HL-60 (cell line): ENCODE data around the gene POLR3A.

ENCODE experiments used
- CTCF ChIP-seq: IDR thresholded peaks from one replicate; pipeline ENCODE4 v1.5.1; 2011; ENCODE audit warnings: low read length, control low read depth, inconsistent platforms; ENCODE audit not compliant: insufficient read depth
- POLR2AphosphoS5 ChIP-seq: IDR thresholded peaks from 2 replicates; pipeline ENCODE4 v1.6.1; 2012; ENCODE audit warnings: low read depth

- TF ChIP-seq CTCF (no peak), POLR2AphosphoS5 (no peak)
These were observed 60.2 kb downstream of the POLR3A start for GRCh38 chr10:77969114-77969513.
